HepG2 (cell line): ENCODE results near the gene FANCE. TPM values are rescaled to one million over a fixed set of nuclear protein-coding genes. Genes with fewer than 3 reads are reported as not detected.

Experiments used
- FOXP4 ChIP-seq: sonication (generic); formaldehyde crosslinking; IDR thresholded peaks from 2 replicates; pipeline ENCODE4 v1.4.0; 2020; ENCODE audit warnings: missing genetic modification reagents
- ZGPAT ChIP-seq: IDR thresholded peaks from 2 replicates; pipeline ENCODE4 v1.6.1; 2016; ENCODE audit warnings: mild to moderate bottlenecking
- ZNF576 ChIP-seq: sonication (generic); formaldehyde crosslinking; IDR thresholded peaks from 2 replicates; pipeline ENCODE4 v1.4.0; 2020; ENCODE audit warnings: mild to moderate bottlenecking, missing genetic modification reagents
- ZNF639 ChIP-seq: conservative IDR thresholded peaks from 2 replicates; pipeline ENCODE4 v1.6.1; 2018; ENCODE audit warnings: missing genetic modification reagents
- ZNF710 ChIP-seq: sonication (generic); formaldehyde crosslinking; IDR thresholded peaks from 2 replicates; pipeline ENCODE4 v1.5.0; 2020; ENCODE audit warnings: mild to moderate bottlenecking, missing genetic modification reagents, borderline replicate concordance
- ZNF724P ChIP-seq: sonication (generic); formaldehyde crosslinking; IDR thresholded peaks from 2 replicates; pipeline ENCODE4 v1.8.0; 2022; ENCODE audit warnings: missing genetic modification reagents, borderline replicate concordance
- ZNF792 ChIP-seq: IDR thresholded peaks from 2 replicates; pipeline ENCODE4 v1.6.1; 2016
- ZNF816 ChIP-seq: sonication (generic); formaldehyde crosslinking; IDR thresholded peaks from 2 replicates; pipeline ENCODE4 v1.8.0; 2022; ENCODE audit warnings: missing genetic modification reagents, mild to moderate bottlenecking, borderline replicate concordance
- polyA plus RNA-seq, 8 experiments: library from polyadenylated mRNA; depleted of rRNA in 3 of 8; stranded (reverse) in 7 of 8; unstranded in 1 of 8; fragments of >200 nt; fragmentation: Illumina TruSeq in 4 of 8; extraction: Trizol in 4 of 8; gene quantifications; 2 replicates each; pipeline versions ENCODE4 v1.2.1 to v1.2.3, GENCODE V29; 2011 to 2016; ENCODE audit warnings: low read depth in 4 of 8, missing spikeins in 1 of 8, mixed read lengths in 1 of 8; ENCODE audit not compliant: insufficient read depth in 1 of 8
- total RNA-seq, 5 experiments: library from RNA; depleted of rRNA; stranded (reverse); fragments of >200 nt; fragmentation: Illumina TruSeq; extraction: Trizol; gene quantifications; 2 replicates each; pipeline ENCODE4 v1.2.3, GENCODE V29; 2016; ENCODE audit warnings: low read depth in 1 of 5

Gene FANCE
- total and polyA plus RNA-seq, 2 of the 13 experiments (the other 11 are each of a cell fraction or from before 2014, with no cell fraction given) = 7.1 to 11.2 TPM

- no peak for TF ChIP-seq FOXP4 (CRISPR knock-in tag)
- TF ChIP-seq ZNF639 (CRISPR knock-in tag) = no peak
- TF ChIP-seq ZNF710 (CRISPR knock-in tag) = peak; percentile 26; the same call in 1 of the 2 replicates
- TF ChIP-seq ZNF724P = 0 out of 2 replicates have a peak, but pooled peaks have one; percentile 12
- TF ChIP-seq ZNF576 = peak; percentile 62; the same call in 1 of the 2 replicates
- no peak for TF ChIP-seq ZNF792
- no peak for TF ChIP-seq ZNF816 (CRISPR knock-in tag)
- TF ChIP-seq ZGPAT (CRISPR knock-in tag) = no peak
Observed at GRCh38 chr6:35468980-35469750, 17.0 kb downstream of the FANCE start (continued).
